Upper lobe of left lung (tissue), 4 donors: ENCODE results near the gene PLXNA4.

Source experiments
- CTCF ChIP-seq, 6 experiments: fragments of 450-650 bp in 4 of 6; fragments of 200-600 bp in 2 of 6; sonication (generic) in 2 of 6; IDR thresholded peaks; one replicate each; pipeline ENCODE4 v1.5.1; 2016 to 2019; ENCODE audit warnings: antibody characterized with exemption in 6 of 6
- POLR2A ChIP-seq, 4 donors: fragments of 450-650 bp; IDR thresholded peaks; one replicate each; pipeline ENCODE4 v1.5.1; 2016 to 2017; ENCODE audit warnings: antibody characterized with exemption in 4 of 4, mild to moderate bottlenecking in 2 of 4

GRCh38 chr7:132276234-132276630 is 300.0 kb downstream of the PLXNA4 start:
- TF ChIP-seq POLR2A (IDR thresholded peaks at IDR 0.05) (no peak), CTCF (IDR thresholded peaks at IDR 0.05) (no peak)
